Measurements from ENCODE around the gene DDX10. TPM values are rescaled to one million over a fixed set of nuclear protein-coding genes. Genes with fewer than 3 reads are reported as not detected.

Gene DDX10
- total and polyA plus RNA-seq, 7 donors: 12.0 to 41.0 (median 18.2) TPM

GRCh38 chr11:108620958-108621772 is 43.7 kb upstream of the DDX10 start:
- WGBS, 2 donors: 53% methylated on average over 2 of the region's 2 CpGs
- DNase-seq: no peak
- no peaks in the 10 kb centered on the region for H3K27me3 ChIP-seq
- H3K9me3 ChIP-seq: no peaks in the 10 kb centered on the region
- H3K27ac ChIP-seq: no peak overlapping the region
- H3K36me3 ChIP-seq: no peaks in the 10 kb centered on the region
- no peak overlapping the region for H3K4me3 ChIP-seq
- intact Hi-C loops (cut with DNase I): no loop called here
- TF ChIP-seq POLR2AphosphoS5 (IDR thresholded peaks at IDR 0.05) (no peak), CTCF (IDR thresholded peaks at IDR 0.05) (no peak), EP300 (IDR thresholded peaks at IDR 0.05) (no peak), POLR2A (IDR thresholded peaks at IDR 0.05) (no peak)
- no peaks in the 10 kb centered on the region for H3K4me1 ChIP-seq

GRCh38 chr11:108622341-108622740 is 42.5 kb upstream of the DDX10 start:
- no peak for TF ChIP-seq POLR2AphosphoS5 (IDR thresholded peaks at IDR 0.05)
- TF ChIP-seq POLR2A (IDR thresholded peaks at IDR 0.05): no peak
- TF ChIP-seq CTCF (IDR thresholded peaks at IDR 0.05): no peak
- no peak for TF ChIP-seq EP300 (IDR thresholded peaks at IDR 0.05)
- WGBS, 2 donors: 39 to 80% methylated on average over 2 of the region's 2 CpGs
- no peaks in the 10 kb centered on the region for H3K9me3 ChIP-seq
- no peak overlapping the region for H3K4me3 ChIP-seq
- H3K27me3 ChIP-seq: no peaks in the 10 kb centered on the region
- no peak for DNase-seq
- H3K36me3 ChIP-seq: no peaks in the 10 kb centered on the region
- no peaks in the 10 kb centered on the region for H3K4me1 ChIP-seq
- intact Hi-C loops (cut with DNase I): no loop called here
- H3K27ac ChIP-seq: no peak overlapping the region

GRCh38 chr11:108624196-108624925 is 40.5 kb upstream of the DDX10 start:
- H3K27ac ChIP-seq: no peak overlapping the region

GRCh38 chr11:108628326-108628725 is 36.5 kb upstream of the DDX10 start:
- DNase-seq: no peak
- Histone ChIP-seq H3K36me3 (no peaks in the 10 kb centered on the region), H3K27me3 (no peaks in the 10 kb centered on the region), H3K4me1 (no peaks in the 10 kb centered on the region), H3K9me3 (peaks cover 0 to 3% (median 0%) of the 10 kb centered on the region in 4 donors), H3K4me3 (no peak overlapping the region), H3K27ac (no peak overlapping the region)
- TF ChIP-seq CTCF (IDR thresholded peaks at IDR 0.05) (no peak), POLR2A (IDR thresholded peaks at IDR 0.05) (no peak), EP300 (IDR thresholded peaks at IDR 0.05) (no peak), POLR2AphosphoS5 (IDR thresholded peaks at IDR 0.05) (no peak)
- intact Hi-C loops (cut with DNase I): no loop called here
- 96 to 97% methylated on average over 10 of the region's 10 CpGs for WGBS, 2 donors

More at GRCh38 chr11:108624196-108624925, 40.5 kb upstream of the DDX10 start:
- no peaks in the 10 kb centered on the region for H3K36me3 ChIP-seq
- DNase-seq: no peak
- H3K9me3 ChIP-seq: no peaks in the 10 kb centered on the region
- intact Hi-C loops (cut with DNase I): no loop called here
- TF ChIP-seq POLR2AphosphoS5 (IDR thresholded peaks at IDR 0.05): no peak
- no peak for TF ChIP-seq POLR2A (IDR thresholded peaks at IDR 0.05)
- no peak overlapping the region for H3K4me3 ChIP-seq
- H3K27me3 ChIP-seq: no peaks in the 10 kb centered on the region
- H3K4me1 ChIP-seq: no peaks in the 10 kb centered on the region
- WGBS, 2 donors: 21 to 57% methylated on average over 5 of the region's 5 CpGs

GRCh38 chr11:108628812-108629211 is 36.1 kb upstream of the DDX10 start:
- Histone ChIP-seq H3K4me3 (no peak overlapping the region), H3K27ac (no peak overlapping the region), H3K4me1 (no peaks in the 10 kb centered on the region), H3K9me3 (peaks cover 0 to 3% (median 0%) of the 10 kb centered on the region in 4 donors), H3K27me3 (no peaks in the 10 kb centered on the region), H3K36me3 (no peaks in the 10 kb centered on the region)
- DNase-seq: no peak
- TF ChIP-seq POLR2A (IDR thresholded peaks at IDR 0.05) (no peak), CTCF (IDR thresholded peaks at IDR 0.05) (no peak), EP300 (IDR thresholded peaks at IDR 0.05) (no peak), POLR2AphosphoS5 (IDR thresholded peaks at IDR 0.05) (no peak)
- intact Hi-C loops (cut with DNase I): no loop called here
- 92 to 95% methylated on average over 2 of the region's 2 CpGs for WGBS, 2 donors
